ENCODE data around the gene TRUB2.

TRUB2 gene

GRCh38 chr9:128266868-128267590 is 55.2 kb downstream of the TRUB2 start:
- no peak for ATAC-seq
- TF ChIP-seq CSDC2 (CRISPR knock-in tag; IDR thresholded peaks at IDR 0.05) (no peak), POU6F1 (CRISPR knock-in tag; IDR thresholded peaks at IDR 0.05; ENCODE audit: borderline replicate concordance, low read depth) (no peak), GLIS3 (CRISPR knock-in tag; IDR thresholded peaks at IDR 0.05) (no peak), PATZ1 (CRISPR knock-in tag; IDR thresholded peaks at IDR 0.05; ENCODE audit: borderline replicate concordance) (no peak), TSHZ2 (CRISPR knock-in tag; IDR thresholded peaks at IDR 0.05) (no peak), ZFP30 (CRISPR knock-in tag; IDR thresholded peaks at IDR 0.05) (no peak), TOX (CRISPR knock-in tag; IDR thresholded peaks at IDR 0.05; ENCODE audit: borderline replicate concordance) (no peak), OSR1 (CRISPR knock-in tag; IDR thresholded peaks at IDR 0.05) (no peak), CREB5 (CRISPR knock-in tag; IDR thresholded peaks at IDR 0.05; ENCODE audit: low read depth) (no peak), ISL1 (CRISPR knock-in tag; IDR thresholded peaks at IDR 0.05) (no peak), CSRNP3 (CRISPR knock-in tag; IDR thresholded peaks at IDR 0.05) (no peak), ARNTL (CRISPR knock-in tag; IDR thresholded peaks at IDR 0.05; ENCODE audit: borderline replicate concordance, low read depth) (no peak), ZNF8 (CRISPR knock-in tag; IDR thresholded peaks at IDR 0.05) (no peak)

GRCh38 chr9:128265348-128265847 is 56.8 kb downstream of the TRUB2 start:
- TF ChIP-seq ZFP30 (CRISPR knock-in tag; IDR thresholded peaks at IDR 0.05) (no peak), GLIS3 (CRISPR knock-in tag; IDR thresholded peaks at IDR 0.05) (no peak), SNAI2 (CRISPR knock-in tag; IDR thresholded peaks at IDR 0.05) (no peak), POU6F1 (CRISPR knock-in tag; IDR thresholded peaks at IDR 0.05; ENCODE audit: borderline replicate concordance, low read depth) (no peak), ZFP3 (CRISPR knock-in tag; IDR thresholded peaks at IDR 0.05) (no peak), RARB (CRISPR knock-in tag; IDR thresholded peaks at IDR 0.05) (no peak), CREB5 (CRISPR knock-in tag; IDR thresholded peaks at IDR 0.05; ENCODE audit: low read depth) (no peak), ZNF565 (CRISPR knock-in tag; conservative IDR thresholded peaks at IDR 0.05; ENCODE audit: low read depth) (no peak), ZNF70 (CRISPR knock-in tag; IDR thresholded peaks at IDR 0.05) (no peak), ZC3H10 (CRISPR knock-in tag; IDR thresholded peaks at IDR 0.05) (no peak), PATZ1 (CRISPR knock-in tag; IDR thresholded peaks at IDR 0.05; ENCODE audit: borderline replicate concordance) (no peak), OSR1 (CRISPR knock-in tag; IDR thresholded peaks at IDR 0.05) (no peak), PPARA (CRISPR knock-in tag; IDR thresholded peaks at IDR 0.05; ENCODE audit: borderline replicate concordance) (no peak)
- ATAC-seq: no peak

Measured in SK-N-SH treated with all-trans-retinoic acid at 6 μM for 48 hours (cell line).